HG03439 (cell line): ENCODE measurements around the gene CPA5.

Source experiments
- ATAC-seq: cut with Tn5 transposase; IDR thresholded peaks from one replicate; pipeline ENCODE4 v1.9.1; 2021; ENCODE audit warnings: mild to moderate bottlenecking, moderate library complexity; ENCODE audit not compliant: unreplicated experiment

Gene CPA5

DNA sequence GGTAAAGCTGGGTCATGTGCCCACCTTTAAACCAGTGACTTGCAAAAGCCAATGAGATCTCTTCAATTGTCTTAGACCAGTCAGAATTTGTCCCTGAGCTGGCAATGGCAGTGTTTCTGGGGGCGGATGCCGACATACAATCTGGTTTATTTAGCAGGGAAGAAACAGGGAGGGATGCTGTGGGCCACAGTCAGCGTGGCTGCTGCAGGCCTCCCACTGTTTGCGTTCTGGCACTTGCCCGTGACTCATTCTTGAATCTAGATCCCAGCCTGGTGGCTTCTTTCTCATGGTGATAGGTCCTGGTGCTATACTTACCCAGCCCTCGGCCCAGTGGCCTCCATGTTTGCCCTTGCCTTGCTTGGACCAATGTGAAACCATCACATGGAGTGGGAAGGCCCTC, 32.6 kb downstream of the CPA5 start:
- ATAC-seq = no peak

DNA sequence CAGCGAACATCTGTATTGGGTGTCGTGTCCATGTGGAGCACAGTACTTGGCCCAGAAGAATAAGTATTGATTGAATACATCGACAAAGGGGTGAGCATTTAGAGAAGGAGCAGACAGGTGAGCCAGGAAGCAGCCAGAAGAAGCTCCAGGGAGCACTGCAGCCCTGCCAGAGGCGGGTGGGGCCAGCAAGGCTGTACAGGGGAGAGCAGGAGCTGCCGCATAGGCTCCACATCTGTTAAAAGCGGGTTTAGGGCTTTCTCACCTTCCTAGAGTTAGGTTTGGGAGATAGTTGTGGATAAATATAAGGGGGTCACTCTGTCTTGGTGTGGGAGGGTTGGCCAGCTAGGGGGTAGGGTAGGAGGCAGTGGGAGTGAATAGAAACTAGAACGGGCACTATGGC, 34.4 kb downstream of the CPA5 start:
- no peak for ATAC-seq

DNA sequence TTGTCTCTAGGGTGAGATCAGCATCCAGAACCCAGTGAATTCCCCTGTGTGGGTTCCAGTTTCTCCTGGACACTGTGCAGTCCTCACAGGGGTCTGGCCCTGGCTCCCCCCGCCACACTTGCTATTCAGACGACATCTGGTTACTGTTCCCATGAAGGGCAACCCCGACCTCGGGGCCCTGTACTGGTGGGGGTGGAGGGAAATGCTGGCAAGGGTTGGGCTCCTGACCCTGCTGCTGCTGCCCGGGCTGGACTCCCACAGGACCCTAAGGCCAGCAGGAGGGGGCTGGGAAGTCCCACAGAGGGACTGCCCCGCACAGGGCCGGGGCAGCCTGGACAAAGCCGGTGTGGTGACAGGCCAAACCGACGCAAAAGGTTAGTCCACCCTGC, 34.9 kb downstream of the CPA5 start:
- no peak for ATAC-seq

DNA sequence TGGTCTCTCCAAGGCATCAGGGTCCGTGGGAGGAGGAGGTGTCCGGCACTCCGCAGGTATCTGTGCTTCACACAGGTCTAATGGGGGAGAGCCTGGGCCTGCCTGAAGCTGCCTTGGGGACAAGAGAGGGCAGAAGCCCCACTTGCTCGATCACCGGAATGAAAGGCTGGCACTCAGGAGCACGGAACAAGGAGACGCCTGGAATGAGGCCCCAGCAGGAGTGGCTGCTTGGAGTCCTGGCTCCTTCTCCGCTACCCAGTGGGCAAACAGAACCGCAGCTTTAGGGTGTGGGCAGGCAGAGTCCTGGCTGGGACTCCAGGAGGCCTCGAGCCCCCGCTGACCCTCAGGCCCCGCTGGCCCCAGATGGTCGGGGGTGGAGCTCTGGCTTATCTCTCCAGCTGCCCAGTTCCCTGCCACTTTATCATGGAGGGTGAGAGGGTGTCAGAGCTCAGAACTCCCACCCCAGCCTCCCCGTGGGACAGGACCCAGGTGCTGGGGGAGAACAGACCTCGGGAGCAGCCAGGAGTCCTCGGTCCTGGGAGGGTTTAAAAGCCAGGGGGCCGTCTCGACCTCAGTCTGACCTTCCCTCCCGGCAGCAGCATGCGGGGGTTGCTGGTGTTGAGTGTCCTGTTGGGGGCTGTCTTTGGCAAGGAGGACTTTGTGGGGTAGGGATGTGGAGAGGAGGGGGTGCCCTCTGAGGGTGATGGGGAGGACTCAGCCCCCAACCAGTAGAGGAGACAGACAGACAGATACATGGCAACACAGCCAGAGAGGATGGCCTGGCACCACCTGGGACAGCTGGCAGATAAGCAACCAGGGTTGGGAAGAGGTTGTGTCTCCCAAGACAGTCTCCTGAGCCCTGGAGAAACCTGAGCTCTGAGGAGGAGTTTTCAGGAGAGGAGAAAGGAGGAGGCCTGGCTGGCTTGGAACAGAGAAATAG, 35.6 kb downstream of the CPA5 start, which contains the start of gene CPA1:
CPA1 (plus strand) TSS at position 574 of the 940 bp plus-strand sequence; CDS start at position 601, 27 bp downstream.
- no peak for ATAC-seq

DNA sequence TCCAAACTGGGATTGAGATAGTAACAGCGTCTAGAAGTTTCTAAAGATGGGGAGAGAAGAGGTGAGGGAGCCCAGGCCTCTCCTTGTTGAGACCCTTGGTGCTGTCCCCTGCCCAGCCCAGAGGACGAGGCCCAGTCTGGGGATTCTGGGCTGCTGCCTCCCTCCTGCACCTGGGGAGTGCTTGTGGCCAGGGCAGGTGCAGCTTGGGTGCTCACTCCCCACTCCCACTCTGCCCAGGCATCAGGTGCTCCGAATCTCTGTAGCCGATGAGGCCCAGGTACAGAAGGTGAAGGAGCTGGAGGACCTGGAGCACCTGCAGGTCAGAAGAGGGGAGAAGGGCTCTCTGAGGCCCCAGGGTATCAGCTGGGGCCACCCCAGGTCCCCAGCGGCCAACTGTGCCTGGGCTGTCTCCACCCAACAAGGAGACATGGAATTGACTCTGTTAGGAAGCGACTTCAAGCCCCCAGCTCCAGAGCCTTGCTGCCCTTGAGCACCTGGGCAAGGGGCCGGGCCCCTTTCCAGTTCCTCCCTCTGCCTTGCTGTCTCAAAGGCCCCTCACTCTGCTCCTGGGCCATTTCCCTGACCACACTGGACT, 36.3 kb downstream of the CPA5 start:
- no peak for ATAC-seq

DNA sequence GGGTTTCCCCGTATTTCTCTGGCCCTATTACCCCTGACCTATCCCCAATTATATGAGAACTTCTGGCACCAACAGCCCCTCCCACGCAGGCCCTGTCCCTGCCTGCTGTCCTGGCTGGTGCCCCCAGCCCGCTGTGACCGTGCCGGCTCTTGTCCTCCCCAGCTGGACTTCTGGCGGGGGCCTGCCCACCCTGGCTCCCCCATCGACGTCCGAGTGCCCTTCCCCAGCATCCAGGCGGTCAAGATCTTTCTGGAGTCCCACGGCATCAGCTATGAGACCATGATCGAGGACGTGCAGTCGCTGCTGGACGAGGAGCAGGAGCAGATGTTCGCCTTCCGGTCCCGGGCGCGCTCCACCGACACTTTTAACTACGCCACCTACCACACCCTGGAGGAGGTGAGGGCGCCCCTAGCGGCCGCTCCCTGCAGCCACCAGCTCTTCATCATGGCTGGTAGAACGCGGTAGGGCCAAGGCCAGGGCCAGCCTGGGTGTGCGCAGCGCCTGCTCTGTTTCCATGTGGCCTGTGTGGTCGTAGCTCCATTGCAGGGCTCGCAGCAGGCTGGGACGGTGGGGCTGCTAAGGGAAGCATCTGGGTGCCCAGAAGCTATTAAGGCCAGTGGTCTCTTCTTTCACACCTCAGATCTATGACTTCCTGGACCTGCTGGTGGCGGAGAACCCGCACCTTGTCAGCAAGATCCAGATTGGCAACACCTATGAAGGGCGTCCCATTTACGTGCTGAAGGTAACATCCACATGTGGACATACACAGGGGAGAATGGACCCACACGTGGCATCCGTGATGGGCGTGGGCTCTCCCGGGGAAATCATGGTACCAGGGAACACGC, 37.1 kb downstream of the CPA5 start:
- no peak for ATAC-seq

DNA sequence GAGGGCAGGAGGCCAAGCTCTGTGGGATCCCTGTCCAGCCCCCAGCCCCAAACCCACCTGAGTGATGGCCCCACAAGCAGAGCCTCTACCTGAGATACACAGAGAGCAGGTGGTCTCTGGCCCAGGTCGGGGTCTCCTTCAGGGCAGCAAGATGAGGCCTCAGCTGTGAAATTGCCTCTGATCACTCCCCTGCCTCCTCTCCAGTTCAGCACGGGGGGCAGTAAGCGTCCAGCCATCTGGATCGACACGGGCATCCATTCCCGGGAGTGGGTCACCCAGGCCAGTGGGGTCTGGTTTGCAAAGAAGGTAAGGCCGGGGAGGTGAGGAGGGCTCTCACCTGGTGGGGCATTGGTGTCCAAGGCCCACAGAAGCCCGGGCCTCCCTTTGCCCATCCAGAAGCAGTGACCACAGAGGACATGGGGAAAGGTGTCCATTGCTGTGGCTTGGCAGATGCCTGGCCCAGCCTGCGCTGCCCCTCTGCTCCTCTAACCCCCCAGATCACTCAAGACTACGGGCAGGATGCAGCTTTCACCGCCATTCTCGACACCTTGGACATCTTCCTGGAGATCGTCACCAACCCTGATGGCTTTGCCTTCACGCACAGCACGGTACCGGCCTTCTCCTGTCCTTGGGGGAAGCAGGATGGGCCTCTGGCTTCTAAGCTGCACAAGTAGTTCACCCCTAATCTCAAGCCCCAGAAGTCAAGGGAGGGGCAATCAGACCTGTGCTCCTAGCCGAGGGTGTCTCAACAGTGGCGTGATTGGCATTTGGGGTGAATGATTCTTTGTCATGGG, 38.8 kb downstream of the CPA5 start:
- ATAC-seq = no peak

DNA sequence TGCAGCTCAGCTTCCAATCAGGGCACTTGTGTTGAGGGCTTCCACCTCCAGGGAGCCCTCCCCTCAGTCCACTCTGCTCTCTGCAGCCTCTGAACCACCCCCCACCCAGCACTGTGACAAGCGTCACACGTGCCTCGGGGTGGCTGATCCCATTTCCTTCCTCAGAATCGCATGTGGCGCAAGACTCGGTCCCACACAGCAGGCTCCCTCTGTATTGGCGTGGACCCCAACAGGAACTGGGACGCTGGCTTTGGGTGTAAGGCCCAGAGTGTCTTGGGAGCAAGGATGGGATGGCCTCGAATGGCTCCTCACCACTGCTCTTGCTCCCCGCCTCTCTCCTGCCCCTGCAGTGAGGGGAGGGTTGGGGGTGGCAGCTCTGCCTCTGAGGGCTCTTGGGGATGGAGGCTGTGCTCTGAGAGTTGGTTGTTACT, 39.8 kb downstream of the CPA5 start:
- ATAC-seq = no peak

DNA sequence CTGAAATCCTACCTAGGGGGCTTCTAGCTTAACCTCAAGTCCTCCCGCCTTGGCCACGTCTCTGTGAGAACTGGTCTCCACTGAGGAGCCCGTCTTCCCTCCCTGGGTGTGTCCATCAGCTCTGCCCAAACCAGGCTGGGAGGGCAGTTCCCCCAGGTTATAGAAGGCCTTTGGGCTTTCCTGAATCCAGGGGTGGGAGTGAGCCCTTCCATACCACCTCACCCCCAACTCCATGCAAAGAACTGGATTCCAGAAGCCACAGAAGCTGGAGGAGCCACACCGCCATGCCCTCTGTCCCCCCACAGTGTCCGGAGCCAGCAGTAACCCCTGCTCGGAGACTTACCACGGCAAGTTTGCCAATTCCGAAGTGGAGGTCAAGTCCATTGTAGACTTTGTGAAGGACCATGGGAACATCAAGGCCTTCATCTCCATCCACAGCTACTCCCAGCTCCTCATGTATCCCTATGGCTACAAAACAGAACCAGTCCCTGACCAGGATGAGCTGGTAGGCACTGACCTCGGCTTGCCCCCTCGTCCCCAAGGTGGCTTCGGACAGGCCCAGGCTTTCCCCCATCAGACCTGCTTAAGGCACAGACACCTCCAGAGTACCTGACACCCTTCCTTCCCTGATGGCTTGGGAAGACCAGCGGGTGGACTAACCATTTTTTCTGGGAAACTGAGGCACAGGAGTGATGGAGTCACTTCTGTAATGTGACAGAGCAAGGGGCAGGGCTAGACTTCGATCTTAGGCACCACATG, 40.4 kb downstream of the CPA5 start:
- ATAC-seq = no peak

DNA sequence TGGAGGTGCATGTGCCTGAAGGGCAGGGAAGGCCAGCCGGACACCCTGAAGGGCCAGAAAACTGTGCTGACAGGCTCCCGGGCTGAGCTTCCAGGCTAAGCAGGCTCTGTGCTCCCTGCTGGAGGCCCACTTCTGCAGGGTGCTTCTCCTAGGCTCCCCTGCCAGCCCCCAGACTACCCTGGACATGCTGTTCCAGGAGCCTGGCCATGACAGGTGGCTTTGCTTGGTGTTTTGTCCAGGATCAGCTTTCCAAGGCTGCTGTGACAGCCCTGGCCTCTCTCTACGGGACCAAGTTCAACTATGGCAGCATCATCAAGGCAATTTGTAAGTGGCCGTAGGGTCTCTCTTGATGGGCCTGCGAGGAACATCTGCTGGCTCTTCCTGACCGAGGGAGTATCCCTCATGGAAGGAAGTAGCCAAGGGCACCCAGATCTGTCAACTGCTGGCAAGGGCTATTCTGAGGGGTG, 41.0 kb downstream of the CPA5 start:
- ATAC-seq = no peak

DNA sequence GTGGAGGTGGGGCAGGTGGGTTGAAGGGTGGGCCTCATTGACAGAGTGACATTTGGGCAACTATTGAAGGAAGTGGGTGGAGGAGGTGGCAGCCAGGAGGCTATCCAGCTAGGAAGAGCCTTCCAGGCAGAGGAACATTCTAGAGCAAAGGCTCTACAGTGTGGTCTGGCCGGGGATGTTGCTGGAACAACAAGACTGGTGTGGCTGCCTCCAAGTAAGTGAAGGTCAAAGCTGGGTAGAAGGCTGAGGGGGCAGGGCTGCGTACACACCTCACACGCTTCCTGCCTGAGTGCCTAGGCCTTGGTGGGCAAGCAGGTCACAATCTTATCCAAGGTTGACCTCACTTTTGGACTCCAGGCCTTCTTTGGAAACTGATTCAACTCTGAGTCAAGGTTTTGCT, 42.3 kb downstream of the CPA5 start:
- no peak for ATAC-seq

DNA sequence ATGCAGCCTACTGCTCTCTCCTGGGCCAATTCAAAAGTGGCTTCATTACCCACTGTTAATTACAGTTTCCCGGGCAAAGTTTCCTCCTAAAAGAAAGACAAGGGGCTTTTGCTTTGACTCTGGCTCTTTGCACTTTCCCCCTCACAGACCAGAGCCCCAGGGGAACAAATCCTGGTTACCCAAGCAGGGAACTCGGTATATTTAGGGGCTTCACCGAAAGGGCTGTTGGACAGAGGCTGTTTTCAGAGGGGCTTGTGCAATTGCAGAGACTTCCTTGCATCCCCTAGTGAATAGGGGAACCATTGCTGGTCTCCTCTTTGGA, 42.7 kb downstream of the CPA5 start:
- ATAC-seq = no peak

DNA sequence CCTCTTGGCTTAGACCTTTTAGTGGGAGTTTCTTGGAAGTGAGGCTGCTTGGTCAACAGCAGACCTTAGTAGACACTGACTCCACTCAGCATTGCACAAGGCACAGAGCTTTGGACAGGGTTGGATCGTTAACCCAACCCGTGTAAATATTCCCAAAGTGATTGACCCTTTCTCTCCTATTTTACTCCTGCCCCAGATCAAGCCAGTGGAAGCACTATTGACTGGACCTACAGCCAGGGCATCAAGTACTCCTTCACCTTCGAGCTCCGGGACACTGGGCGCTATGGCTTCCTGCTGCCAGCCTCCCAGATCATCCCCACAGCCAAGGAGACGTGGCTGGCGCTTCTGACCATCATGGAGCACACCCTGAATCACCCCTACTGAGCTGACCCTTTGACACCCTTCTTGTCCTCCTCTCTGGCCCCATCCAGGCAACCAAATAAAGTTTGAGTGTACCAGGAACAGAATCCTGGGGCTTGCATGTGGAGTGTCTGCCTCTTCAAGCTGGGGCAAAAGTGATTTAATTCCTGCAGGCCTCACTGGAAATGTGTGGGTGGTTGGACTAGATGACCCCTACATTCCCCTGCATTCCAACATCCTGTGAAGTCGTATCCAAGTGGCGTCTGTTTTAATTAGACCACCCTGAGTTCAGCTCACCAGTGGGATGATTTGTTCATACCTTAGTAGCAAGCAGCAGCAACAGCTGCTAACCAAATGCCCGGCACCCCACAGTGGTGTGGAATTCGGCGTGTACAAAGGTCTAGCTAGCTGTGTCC, 43.2 kb downstream of the CPA5 start:
- no peak for ATAC-seq

DNA sequence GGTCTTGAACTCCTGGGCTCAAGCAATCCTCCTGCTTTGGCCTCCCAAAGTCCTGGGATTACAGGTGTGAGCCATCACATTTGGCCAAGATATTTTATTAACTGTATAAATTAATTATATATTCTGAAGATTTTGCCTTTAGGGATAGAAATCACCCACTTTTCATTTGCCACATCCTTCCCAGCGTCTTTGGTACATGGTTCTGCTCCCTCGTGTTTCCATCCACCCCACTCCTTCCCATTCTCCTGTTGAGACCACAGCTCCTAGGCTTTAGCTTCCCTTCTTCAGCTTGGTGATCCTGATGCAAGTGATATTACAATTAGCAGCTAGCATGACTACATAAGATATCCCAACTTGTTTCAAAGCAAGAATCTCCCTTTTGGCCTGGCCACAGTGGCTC, 44.1 kb downstream of the CPA5 start:
- no peak for ATAC-seq

DNA sequence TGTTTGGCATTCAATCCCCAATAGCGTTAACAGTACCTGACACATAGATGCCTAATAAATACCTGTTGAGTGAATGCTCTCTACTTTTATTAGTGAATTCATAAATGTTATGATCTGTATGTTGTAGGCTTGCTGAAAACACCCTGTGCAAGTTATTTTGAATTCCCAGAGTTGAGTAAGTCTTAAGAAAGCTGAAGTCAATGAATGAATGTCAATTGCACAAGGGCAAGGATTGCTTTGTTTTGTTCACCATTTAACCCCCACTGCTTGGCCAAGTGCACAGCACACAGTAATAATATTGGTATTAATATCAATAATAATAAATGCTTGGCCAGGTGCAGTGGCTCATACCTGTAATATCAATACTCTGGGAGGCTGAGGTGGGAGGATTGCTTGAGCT, 45.9 kb downstream of the CPA5 start:
- ATAC-seq = no peak

DNA sequence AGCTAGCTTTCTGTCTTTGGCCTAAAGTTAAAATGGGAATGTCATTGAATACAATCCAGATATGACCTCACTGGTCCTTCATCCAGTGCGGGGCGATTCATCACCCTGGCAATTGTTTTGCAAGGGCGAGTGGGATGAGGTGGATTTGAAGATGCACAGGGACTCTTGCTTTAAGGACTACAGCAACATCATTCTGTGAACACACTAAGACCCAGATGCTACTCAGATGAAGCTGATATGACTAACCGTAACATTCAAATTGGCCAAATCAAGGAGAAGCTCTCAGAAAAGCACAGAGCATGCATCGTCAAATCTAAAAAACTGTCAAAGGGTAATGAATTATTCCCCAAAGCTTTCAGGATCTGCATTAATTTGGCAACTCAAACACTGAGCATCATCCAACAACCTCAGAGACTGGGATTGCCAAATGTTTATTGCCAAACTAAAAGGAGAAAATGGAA, 48.5 kb downstream of the CPA5 start:
- no peak for ATAC-seq

DNA sequence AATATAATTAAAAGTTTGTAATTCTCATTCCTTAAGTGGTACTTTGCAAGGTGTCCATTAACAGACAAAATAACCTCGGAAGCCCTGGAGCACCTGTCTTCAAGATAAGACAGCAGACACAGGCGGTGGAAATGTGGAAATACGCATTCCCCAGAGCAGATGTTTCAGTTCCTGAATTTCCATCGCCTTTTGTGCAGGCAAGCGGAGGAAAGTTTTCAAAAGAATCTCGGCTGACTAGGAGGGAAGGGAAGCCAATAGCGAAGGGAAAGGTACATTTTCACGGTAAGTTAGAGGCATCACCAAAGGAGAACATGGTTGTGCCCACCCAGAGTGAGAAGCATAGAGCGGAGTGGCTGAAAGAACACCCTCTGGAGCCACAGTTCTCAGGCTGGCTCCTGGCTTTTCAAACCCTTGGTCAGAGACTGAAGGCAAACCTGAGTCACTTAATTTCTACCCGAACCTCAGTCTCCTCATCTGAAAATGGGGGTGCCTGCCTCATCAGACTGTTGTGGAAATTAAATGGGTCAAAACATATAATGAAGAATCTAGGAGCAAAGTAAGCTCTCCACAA, 49.3 kb downstream of the CPA5 start:
- ATAC-seq = no peak

DNA sequence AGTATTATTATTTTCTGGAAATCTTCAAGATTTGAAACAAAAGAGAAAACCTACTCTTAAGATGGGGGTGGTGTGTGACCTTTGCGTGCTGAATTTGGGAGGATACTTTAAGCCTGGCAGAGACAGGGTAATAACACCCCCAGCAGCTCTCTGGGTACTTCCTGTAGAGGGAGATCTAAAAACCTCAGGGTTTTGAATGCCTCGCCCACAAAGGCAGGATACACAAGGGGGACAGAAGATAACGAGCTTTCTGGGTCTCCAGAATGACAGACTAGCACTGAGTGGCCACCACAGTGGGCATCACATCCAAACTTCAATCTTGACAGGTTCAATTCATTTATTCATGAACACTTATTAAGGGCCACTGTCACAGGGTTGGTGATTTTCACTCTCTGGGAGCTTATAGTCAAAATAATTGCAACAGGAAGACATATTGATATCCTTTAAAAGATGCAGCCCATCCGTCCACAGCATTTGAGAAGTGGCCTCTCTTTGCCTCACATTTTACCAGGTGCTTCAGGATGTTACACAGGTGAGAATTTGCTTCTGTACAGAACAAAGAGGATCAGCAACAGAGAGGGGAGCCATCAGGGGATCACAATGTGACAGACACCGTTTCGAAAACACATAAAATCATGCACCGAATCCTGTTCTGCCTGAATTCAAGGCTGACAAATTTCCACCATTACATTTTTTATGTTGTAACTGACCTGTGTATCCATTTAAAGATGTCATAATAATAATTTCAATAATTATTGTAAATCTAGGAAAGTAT, 50.0 kb downstream of the CPA5 start:
- ATAC-seq = no peak
